SU-DHL-6 (cell line): ENCODE measurements around the gene CYBA.

Experiments used
- H2AFZ ChIP-seq: fragments of 200-600 bp; sonication (generic); 2 replicates; pipeline ENCODE4 v1.6.1; 2014; ENCODE audit warnings: low read depth, mild to moderate bottlenecking, moderate library complexity, mixed read lengths, antibody characterized with exemption, low read length; ENCODE audit not compliant: severe bottlenecking
- H3F3A ChIP-seq: fragments of 200-600 bp; shearing (Covaris generic); 2 replicates; pipeline ENCODE4 v1.6.0; 2016; ENCODE audit warnings: antibody characterized with exemption, mild to moderate bottlenecking; ENCODE audit not compliant: insufficient read depth
- H3K27ac ChIP-seq: fragments of 200-600 bp; sonication (generic); 2 replicates; pipeline ENCODE4 v1.5.1; 2016; ENCODE audit warnings: low read depth, mild to moderate bottlenecking, low read length, moderate library complexity, mixed read lengths
- H3K27me3 ChIP-seq: fragments of 200-600 bp; sonication (generic), shearing (Covaris generic); 2 replicates; pipeline ENCODE4 v1.6.0; 2014; ENCODE audit warnings: mild to moderate bottlenecking, low read length
- H3K36me3 ChIP-seq: fragments of 200-600 bp; sonication (generic); 2 replicates; pipeline ENCODE4 v1.6.1; 2014; ENCODE audit warnings: mild to moderate bottlenecking, low read length, mixed read lengths
- H3K4me2 ChIP-seq: fragments of 300-600, 200-600 bp; shearing (Covaris generic), sonication (generic); 2 replicates; pipeline ENCODE4 v1.6.0; 2014; ENCODE audit warnings: low read length, low read depth, mild to moderate bottlenecking; ENCODE audit not compliant: poor library complexity, severe bottlenecking
- H3K4me3 ChIP-seq: fragments of 200-600 bp; sonication (generic); 2 replicates; pipeline ENCODE4 v1.5.1; 2014; ENCODE audit warnings: antibody characterized with exemption, low read length, mild to moderate bottlenecking, mixed read lengths; ENCODE audit not compliant: insufficient read depth, poor library complexity, severe bottlenecking
- H3K79me2 ChIP-seq: fragments of 200-600 bp; sonication (generic); 2 replicates; pipeline ENCODE4 v1.6.1; 2014; ENCODE audit warnings: mild to moderate bottlenecking, low read length, moderate library complexity; ENCODE audit not compliant: insufficient read depth
- H3K9ac ChIP-seq: fragments of 200-600 bp; sonication (generic); 2 replicates; pipeline ENCODE4 v1.7.0; 2014; ENCODE audit warnings: mild to moderate bottlenecking, low read length
- H3K9me2 ChIP-seq: fragments of 200-600 bp; sonication (generic); replicated peaks from 2 replicates; pipeline ENCODE4 v1.6.1; 2014; ENCODE audit warnings: low read length; ENCODE audit not compliant: insufficient read depth
- H3K9me3 ChIP-seq: fragments of 200-600 bp; sonication (generic); 2 replicates; pipeline ENCODE4 v1.6.1; 2014; ENCODE audit warnings: low read length, mixed read lengths; ENCODE audit not compliant: insufficient read depth
- H4K20me1 ChIP-seq: fragments of 200-600 bp; sonication (generic); 2 replicates; pipeline ENCODE4 v1.6.1; 2014; ENCODE audit warnings: low read depth, mild to moderate bottlenecking, antibody characterized with exemption, low read length, moderate library complexity, mixed read lengths
- CTCF ChIP-seq: fragments of 200-600 bp; sonication (generic); IDR thresholded peaks from one replicate; pipeline ENCODE4 v1.5.1; 2017; ENCODE audit warnings: antibody characterized with exemption, mild to moderate bottlenecking, low read length, moderate library complexity; ENCODE audit not compliant: insufficient read depth, poor library complexity, severe bottlenecking
- EZH2phosphoT487 ChIP-seq: fragments of 200-600 bp; sonication (generic), shearing (Covaris generic); conservative IDR thresholded peaks from 2 replicates; pipeline ENCODE4 v1.6.1; 2018; ENCODE audit warnings: mild to moderate bottlenecking, antibody characterized with exemption, low read length, moderate library complexity, mixed read lengths

CYBA gene

GRCh38 chr16:88698646-88699045 is 47.8 kb upstream of the CYBA start:
- Histone ChIP-seq H3K9me3 (no peaks in the 10 kb centered on the region), H3K4me2 (no peak overlapping the region), H3K27me3 (no peaks in the 10 kb centered on the region), H3K36me3 (no peaks in the 10 kb centered on the region), H3K9me2 (no peaks in the 10 kb centered on the region), H3K4me3 (no peak overlapping the region), H3K27ac (no peak overlapping the region), H4K20me1 (no peaks in the 10 kb centered on the region), H3F3A (no peaks in the 10 kb centered on the region), H3K9ac (no peak overlapping the region), H3K79me2 (no peaks in the 10 kb centered on the region), H2AFZ (no peak overlapping the region)
- TF ChIP-seq EZH2phosphoT487 = no peak
- TF ChIP-seq CTCF = no peak

DNA sequence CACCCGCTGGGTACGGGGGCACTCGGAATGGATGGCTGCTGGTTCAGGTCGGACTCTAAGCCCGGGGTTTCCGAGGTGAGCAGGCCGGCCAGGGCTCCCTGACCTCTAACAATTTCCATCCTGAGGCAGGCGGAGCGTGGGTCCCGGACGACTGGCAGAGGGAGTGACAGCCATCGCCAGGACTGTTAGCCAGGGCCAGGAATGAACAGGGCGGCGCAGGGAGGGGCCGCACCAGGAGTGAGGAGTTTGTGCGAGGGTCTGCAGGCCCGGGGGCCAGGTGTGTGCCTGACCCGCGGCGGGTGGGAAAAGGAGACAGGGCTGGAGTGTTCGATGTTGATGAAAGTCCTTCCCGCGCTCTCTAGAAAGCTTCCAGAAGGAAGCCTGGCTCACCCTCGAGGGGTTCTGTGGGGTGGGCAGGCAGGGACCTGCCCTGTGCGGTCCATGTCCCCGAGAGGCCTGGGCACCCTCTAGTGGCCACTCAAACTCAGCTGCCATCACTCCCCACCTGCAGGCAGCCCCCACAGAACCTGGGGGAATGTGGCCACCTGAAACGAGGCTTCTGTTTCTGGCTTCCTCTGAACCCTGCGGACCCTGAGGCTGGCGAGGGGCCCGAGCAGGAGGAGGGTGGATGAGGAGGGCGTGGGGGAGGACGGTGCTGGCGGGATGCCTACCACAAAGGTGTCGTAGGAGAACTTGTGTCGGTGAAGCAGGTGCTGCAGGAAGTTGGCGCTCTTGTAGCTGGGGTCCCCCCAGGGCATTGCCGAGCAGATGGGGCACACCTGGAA is 47.2 kb upstream of the CYBA start:
- H3K4me2 ChIP-seq = no peak overlapping the region
- H2AFZ ChIP-seq = no peak overlapping the region
- H4K20me1 ChIP-seq = no peaks in the 10 kb centered on the region
- H3F3A ChIP-seq = no peaks in the 10 kb centered on the region
- H3K36me3 ChIP-seq = no peaks in the 10 kb centered on the region
- no peaks in the 10 kb centered on the region for H3K79me2 ChIP-seq
- no peak overlapping the region for H3K27ac ChIP-seq
- no peaks in the 10 kb centered on the region for H3K27me3 ChIP-seq
- no peaks in the 10 kb centered on the region for H3K9me3 ChIP-seq
- H3K9ac ChIP-seq = no peak overlapping the region
- TF ChIP-seq CTCF (no peak), EZH2phosphoT487 (no peak)
- no peak overlapping the region for H3K4me3 ChIP-seq
- no peaks in the 10 kb centered on the region for H3K9me2 ChIP-seq

DNA sequence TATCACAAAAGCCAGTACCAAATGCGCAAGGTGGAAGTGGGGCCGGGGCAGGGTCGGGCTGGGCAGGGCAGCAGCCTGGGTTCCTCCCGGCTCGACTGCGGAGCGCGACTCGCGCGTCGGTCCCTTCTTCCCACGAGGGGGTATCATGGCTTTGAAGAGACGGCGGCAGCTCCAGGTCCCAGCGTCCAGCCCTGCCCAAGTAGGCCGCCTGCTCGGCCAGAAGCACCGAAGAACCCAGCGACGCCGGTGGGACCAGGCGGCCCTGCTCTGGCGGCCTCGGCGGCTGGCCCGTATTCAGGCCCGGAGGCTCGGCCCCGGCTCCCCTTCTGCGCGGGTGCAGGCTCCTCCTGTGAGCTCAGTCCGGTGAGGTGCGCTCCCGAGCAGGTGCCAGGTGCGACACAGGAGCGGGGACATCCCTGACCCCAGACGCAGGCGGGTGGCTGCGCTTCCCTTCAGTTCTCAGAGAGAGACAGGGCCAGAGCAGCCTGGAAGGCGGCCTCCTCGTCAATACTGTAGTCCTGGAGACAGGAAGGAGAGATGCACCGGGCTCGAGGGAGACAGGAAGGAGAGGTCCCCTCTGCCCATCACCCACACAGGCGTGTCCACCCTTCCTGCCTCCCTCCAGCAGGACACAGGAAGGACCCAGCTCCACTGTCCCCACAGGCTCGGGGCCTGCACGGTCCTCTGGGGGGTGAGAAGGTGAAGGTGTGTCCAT is 46.4 kb upstream of the CYBA start:
- no peaks in the 10 kb centered on the region for H3K36me3 ChIP-seq

GRCh38 chr16:88696441-88696840 is 45.6 kb upstream of the CYBA start:
- H3K4me2 ChIP-seq = no peak overlapping the region
- no peaks in the 10 kb centered on the region for H3K36me3 ChIP-seq
- H3K9me3 ChIP-seq = no peaks in the 10 kb centered on the region
- TF ChIP-seq CTCF = no peak
- TF ChIP-seq EZH2phosphoT487 = no peak
- H3F3A ChIP-seq = no peaks in the 10 kb centered on the region
- no peak overlapping the region for H3K4me3 ChIP-seq
- H3K27ac ChIP-seq = no peak overlapping the region
- H2AFZ ChIP-seq = no peak overlapping the region
- H3K9me2 ChIP-seq = no peaks in the 10 kb centered on the region
- no peaks in the 10 kb centered on the region for H4K20me1 ChIP-seq
- no peak overlapping the region for H3K9ac ChIP-seq
- H3K27me3 ChIP-seq = no peaks in the 10 kb centered on the region
- no peaks in the 10 kb centered on the region for H3K79me2 ChIP-seq

More for the DNA sequence above, 46.4 kb upstream of the CYBA start:
- no peak for TF ChIP-seq EZH2phosphoT487
- H3F3A ChIP-seq = no peaks in the 10 kb centered on the region
- no peak overlapping the region for H3K4me2 ChIP-seq
- H3K79me2 ChIP-seq = no peaks in the 10 kb centered on the region
- H3K27me3 ChIP-seq = no peaks in the 10 kb centered on the region
- H3K9me2 ChIP-seq = no peaks in the 10 kb centered on the region
- H4K20me1 ChIP-seq = no peaks in the 10 kb centered on the region
- H3K4me3 ChIP-seq = no peak overlapping the region
- H3K27ac ChIP-seq = no peak overlapping the region
- H3K9ac ChIP-seq = no peak overlapping the region
- H2AFZ ChIP-seq = no peak overlapping the region
- H3K9me3 ChIP-seq = no peaks in the 10 kb centered on the region
